Measurements from ENCODE around the gene SRRM1. TPM values are rescaled to one million over a fixed set of nuclear protein-coding genes. Genes with fewer than 3 reads are reported as not detected.

SRRM1 gene
- total and polyA plus RNA-seq, 7 donors = 19.2 to 171 (median 81.5) TPM

- Histone ChIP-seq H3K36me3 (peaks cover 0 to 13% (median 6%) of the 10 kb centered on the region in 4 donors), H3K9me3 (no peaks in the 10 kb centered on the region), H3K27ac (peak overlapping the region; percentile 97 to 100 (median 100)), H3K4me1 (peaks cover 0 to 32% (median 29%) of the 10 kb centered on the region in 4 donors), H3K4me3 (peak overlapping the region; percentile 65 to 75 (median 72)), H3K27me3 (no peaks in the 10 kb centered on the region)
- DNase-seq = peak; percentile 79
- WGBS, 2 donors = 20 to 21% methylated on average over 24 of the region's 24 CpGs
- intact Hi-C loops (cut with DNase I) = loop anchor here (5.0 to 10.0 kb wide), 4 partner anchors 106 to 593 kb away; partner anchors contain the start of genes CLIC4, NIPAL3, RCAN3 and SYF2
- TF ChIP-seq POLR2AphosphoS5 (IDR thresholded peaks at IDR 0.05) = peak in 1 of 4 donors; percentile 4
- no peak for TF ChIP-seq EP300 (IDR thresholded peaks at IDR 0.05)
- peak in 2 of 4 experiments; percentile 23 to 29 for TF ChIP-seq CTCF (IDR thresholded peaks at IDR 0.05)
These were observed 1.4 kb upstream of the SRRM1 start for GRCh38 chr1:24641646-24642151.

DNA sequence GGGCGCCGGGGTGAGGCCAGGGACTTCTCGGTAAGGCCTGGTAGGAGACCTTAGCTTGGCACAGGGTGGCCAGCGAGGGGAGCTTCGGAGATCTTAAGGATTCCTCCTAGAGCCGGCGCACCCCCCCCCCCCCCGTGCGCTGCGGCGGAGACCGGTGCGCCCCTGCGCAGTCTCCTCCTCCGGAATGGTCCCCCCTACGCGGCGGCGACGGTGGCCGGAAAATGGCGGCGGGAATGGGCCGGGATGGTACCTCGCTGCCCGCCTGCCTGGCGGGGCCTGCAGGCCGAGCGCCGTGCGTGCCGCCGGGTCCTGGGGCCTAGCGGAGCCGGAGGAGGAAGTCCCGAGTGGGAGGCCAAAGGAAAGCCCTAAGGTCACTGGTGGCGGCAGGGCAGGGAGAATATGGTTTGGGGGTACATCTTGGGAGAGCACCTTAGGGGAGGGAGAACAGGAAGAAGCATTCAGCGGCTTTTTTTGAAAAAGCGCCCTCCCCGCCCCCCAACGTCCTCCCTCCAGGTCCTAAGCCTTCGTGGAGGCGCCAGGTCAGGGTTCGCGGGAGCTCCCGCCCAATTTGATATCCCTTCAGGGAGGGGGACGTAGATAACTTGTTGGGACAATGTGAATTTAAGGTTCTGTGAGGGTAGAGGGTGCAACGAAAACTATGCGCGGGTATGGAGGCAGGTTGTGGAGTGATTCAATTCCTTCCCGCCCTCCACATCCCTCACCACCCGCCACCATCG is 429 bp downstream of the SRRM1 start:
- H3K27ac ChIP-seq = peak overlapping the region; percentile 94 to 97 (median 96)
- peak overlapping the region; percentile 65 to 75 (median 72) for H3K4me3 ChIP-seq
- H3K36me3 ChIP-seq = peaks cover 6 to 32% (median 22%) of the 10 kb centered on the region in 4 donors
- peaks cover 0 to 32% (median 29%) of the 10 kb centered on the region in 4 donors for H3K4me1 ChIP-seq
- 0 to 1% methylated on average over 53 of the region's 53 CpGs for WGBS, 2 donors
- H3K27me3 ChIP-seq = no peaks in the 10 kb centered on the region
- no peaks in the 10 kb centered on the region for H3K9me3 ChIP-seq
- intact Hi-C loops (cut with DNase I) = loop anchor here (5.0 to 10.0 kb wide), 4 partner anchors 104 to 591 kb away; partner anchors contain the start of genes CLIC4, NIPAL3, RCAN3 and SYF2
- DNase-seq = no peak
- TF ChIP-seq POLR2AphosphoS5 (IDR thresholded peaks at IDR 0.05) = no peak
- TF ChIP-seq POLR2A (IDR thresholded peaks at IDR 0.05) = peak in 1 of 2 donors; percentile 13
- no peak for TF ChIP-seq CTCF (IDR thresholded peaks at IDR 0.05)
- TF ChIP-seq EP300 (IDR thresholded peaks at IDR 0.05) = no peak

DNA sequence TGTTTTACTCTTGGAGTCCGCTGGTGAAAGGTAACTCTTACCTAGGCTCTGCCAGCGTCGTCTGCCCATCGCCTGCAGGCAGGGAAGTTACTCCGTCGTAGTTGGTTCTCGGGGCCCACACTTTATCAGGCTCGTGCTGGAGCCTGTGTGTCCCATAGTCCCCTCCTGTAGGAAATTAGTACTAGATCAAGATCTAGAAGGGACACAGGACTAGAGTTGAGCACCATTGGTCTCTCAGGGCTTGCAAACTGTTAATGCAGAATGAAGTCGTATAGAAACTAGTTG is 940 bp downstream of the SRRM1 start:
- TF ChIP-seq POLR2AphosphoS5 (IDR thresholded peaks at IDR 0.05) (no peak), EP300 (IDR thresholded peaks at IDR 0.05) (no peak), CTCF (IDR thresholded peaks at IDR 0.05) (no peak), POLR2A (IDR thresholded peaks at IDR 0.05) (no peak)
- Histone ChIP-seq H3K9me3 (no peaks in the 10 kb centered on the region), H3K4me1 (peaks cover 0 to 32% (median 29%) of the 10 kb centered on the region in 4 donors), H3K36me3 (peaks cover 9 to 37% (median 27%) of the 10 kb centered on the region in 4 donors), H3K27ac (peak overlapping the region in 3 of 4 donors; percentile 94 to 97 (median 97)), H3K27me3 (no peaks in the 10 kb centered on the region), H3K4me3 (peak overlapping the region; percentile 65 to 75 (median 72))
- DNase-seq = no peak
- intact Hi-C loops (cut with DNase I) = loop anchor here (5.0 to 10.0 kb wide), 4 partner anchors 103 to 591 kb away; partner anchors contain the start of genes CLIC4, NIPAL3, RCAN3 and SYF2
- 0 to 2% methylated on average over 9 of the region's 9 CpGs for WGBS, 2 donors

DNA sequence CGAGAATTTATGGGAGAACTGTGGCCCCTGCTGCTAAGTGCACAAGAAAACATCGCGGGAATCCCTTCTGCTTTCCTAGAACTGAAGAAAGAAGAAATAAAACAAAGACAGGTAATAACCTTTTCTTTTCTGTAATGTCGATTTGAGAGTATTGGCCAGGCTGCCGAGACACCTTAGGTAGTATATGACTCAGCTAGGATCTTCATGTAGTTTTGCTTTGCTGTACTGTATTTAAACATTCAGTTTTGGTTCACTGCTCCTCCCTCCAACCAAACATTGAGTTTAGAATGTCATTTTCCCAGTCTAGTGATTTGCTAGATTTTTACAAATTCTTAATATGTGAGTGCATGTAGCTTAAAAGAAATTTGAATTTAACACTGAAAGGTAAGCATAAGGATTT is 5.8 kb downstream of the SRRM1 start:
- H3K27me3 ChIP-seq = no peaks in the 10 kb centered on the region
- WGBS, 2 donors = 94 to 95% methylated on average over 5 of the region's 5 CpGs
- no peak overlapping the region for H3K27ac ChIP-seq
- no peaks in the 10 kb centered on the region for H3K9me3 ChIP-seq
- peaks cover 43 to 86% (median 73%) of the 10 kb centered on the region in 4 donors for H3K36me3 ChIP-seq
- H3K4me3 ChIP-seq = no peak overlapping the region
- no peak for DNase-seq
- TF ChIP-seq POLR2A (IDR thresholded peaks at IDR 0.05) (no peak), POLR2AphosphoS5 (IDR thresholded peaks at IDR 0.05) (no peak), CTCF (IDR thresholded peaks at IDR 0.05) (no peak), EP300 (IDR thresholded peaks at IDR 0.05) (no peak)
- H3K4me1 ChIP-seq = peaks cover 0 to 21% (median 18%) of the 10 kb centered on the region in 4 donors
- intact Hi-C loops (cut with DNase I) = loop anchor here (10.0 kb wide), 1 partner anchor 586 kb away; the partner anchor contains the start of gene SYF2

Data from sigmoid colon (tissue), 7 donors.